ENCODE data around the gene TNFRSF21.

The TNFRSF21 gene

DNA sequence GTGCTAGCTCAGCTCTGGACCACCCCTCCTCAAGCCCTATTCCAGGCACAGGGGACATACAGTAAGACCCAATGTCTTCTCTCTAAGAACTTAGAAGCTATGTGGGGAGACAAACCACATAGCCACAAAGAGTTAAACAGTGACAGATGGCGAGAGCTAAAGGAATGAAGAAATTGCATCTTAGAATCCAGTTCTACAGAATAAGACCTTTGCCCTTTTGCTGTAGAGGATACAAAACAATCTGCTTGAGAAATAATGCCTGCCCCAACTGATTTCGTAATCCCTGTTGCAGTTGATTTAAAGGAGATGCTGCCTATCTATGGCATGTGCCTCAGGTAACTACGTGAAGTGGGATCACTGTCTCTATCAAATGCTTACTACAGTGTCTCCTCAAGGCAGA lies 31.2 kb downstream of the TNFRSF21 start:
- TF ChIP-seq GATA2 (IDR thresholded peaks at IDR 0.05; ENCODE audit: low read depth, low read length) (no peak), GATA3 (IDR thresholded peaks at IDR 0.05; ENCODE audit: low read depth, low read length) (no peak)

DNA sequence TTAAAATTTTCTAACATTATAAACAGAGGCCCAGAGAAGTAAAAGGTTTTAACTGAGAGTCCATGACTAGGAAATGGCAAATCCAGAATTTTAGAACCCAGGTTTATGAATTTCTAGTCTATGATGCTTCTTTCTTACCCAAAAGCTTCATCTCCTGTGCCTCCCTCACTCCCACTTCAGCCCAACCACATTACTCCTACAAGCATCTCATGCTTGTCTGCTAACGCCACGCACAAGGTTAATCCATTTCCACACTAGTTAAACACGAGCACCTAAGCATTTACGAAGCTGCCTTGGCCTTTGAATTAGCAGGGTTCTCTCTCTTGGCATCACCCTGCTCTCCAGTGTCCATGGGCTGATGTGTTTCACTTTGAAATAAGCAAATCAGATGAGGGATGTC lies 32.0 kb downstream of the TNFRSF21 start:
- TF ChIP-seq GATA2 (IDR thresholded peaks at IDR 0.05; ENCODE audit: low read depth, low read length) = no peak
- TF ChIP-seq GATA3 (IDR thresholded peaks at IDR 0.05; ENCODE audit: low read depth, low read length) = no peak

DNA sequence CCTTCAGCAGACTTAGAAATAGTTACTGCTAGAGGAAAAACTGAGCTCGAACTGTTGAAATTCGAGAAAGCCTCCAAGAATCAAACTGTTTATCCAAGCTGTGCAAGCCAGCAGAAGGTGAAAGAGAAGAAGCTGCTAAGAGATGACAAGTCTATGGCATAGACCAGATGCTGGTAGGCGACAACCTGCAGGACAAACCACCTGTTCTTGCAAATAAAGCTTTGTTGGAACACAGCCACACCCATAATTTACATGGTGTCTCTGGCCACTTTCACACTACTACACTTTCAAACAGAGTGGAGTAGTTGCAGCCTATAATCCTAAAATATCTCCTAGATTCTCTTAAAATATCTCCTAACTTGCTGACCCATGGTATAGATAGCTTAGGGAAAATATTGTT lies 33.3 kb downstream of the TNFRSF21 start:
- TF ChIP-seq GATA2 (IDR thresholded peaks at IDR 0.05; ENCODE audit: low read depth, low read length) = no peak
- TF ChIP-seq GATA3 (IDR thresholded peaks at IDR 0.05; ENCODE audit: low read depth, low read length) = no peak

DNA sequence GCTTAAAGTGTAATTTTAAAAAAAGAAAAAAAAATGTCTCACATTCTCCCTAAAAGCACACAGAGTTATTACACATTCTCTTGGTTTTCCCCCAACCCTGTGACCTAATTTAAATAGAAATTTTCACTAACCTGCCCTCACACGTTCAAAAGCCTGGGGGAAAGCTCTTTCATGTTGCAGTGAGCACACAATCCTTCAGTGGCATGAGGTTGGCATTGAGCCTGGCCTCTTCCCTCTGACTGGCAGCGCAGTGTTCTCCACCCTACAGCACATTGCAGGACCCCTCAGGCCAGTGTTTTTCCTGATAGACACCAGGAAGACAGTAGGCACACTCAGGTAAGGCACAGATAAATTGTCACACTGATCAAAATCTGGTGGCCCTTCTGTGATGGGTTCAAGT lies 34.1 kb downstream of the TNFRSF21 start:
- TF ChIP-seq GATA2 (IDR thresholded peaks at IDR 0.05; ENCODE audit: low read depth, low read length) (no peak), GATA3 (IDR thresholded peaks at IDR 0.05; ENCODE audit: low read depth, low read length) (no peak)

DNA sequence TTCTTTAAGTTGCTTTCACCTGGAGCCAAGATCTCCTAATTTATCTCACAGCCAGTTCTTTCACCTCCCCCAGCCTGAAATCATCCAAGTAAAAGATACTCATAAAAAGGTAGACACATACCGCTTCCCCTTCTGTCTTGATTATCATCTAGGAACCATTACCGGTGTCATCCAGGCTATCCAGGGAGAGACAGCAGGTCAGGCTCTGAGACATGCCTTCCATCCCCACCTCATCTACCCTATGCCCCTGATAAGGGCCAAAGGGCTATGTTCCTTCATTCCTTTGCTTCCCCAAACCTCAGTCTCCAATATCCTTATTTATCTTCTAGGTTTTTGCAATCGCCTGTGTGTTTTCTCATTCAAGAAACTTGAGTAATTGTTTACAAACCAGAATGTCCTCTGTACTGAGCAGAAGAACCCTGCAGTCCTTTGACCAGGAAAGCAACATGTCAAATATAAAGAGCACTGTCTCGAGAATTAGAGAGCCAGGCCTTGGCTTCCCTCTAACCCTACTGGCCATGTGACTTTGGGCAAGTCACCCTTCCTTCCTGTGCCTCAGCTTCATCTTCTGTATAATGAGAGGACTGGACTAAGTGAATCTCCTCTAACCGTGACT lies 41.0 kb downstream of the TNFRSF21 start:
- TF ChIP-seq GATA2 (IDR thresholded peaks at IDR 0.05; ENCODE audit: low read depth, low read length) (no peak), GATA3 (IDR thresholded peaks at IDR 0.05; ENCODE audit: low read depth, low read length) (no peak)

DNA sequence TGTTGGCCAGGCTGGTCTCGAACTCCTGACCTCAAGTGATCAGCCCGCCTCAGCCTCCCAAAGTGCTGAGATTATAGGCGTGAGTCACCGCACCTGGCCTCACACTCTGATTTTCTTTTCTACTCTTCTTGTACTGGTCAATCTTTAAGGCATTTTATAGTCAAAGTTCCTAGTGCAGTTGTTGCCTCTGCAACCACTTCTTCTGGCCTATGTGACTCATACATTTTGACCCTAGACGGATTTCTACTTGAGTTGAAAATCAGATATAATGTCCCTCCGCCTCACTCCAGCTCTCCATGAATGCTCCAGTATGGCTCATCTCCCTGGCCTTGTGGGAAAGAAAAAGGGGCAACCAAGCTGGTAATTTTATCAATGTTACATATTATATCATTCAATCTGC lies 42.4 kb downstream of the TNFRSF21 start:
- TF ChIP-seq GATA3 (IDR thresholded peaks at IDR 0.05; ENCODE audit: low read depth, low read length) = no peak
- no peak for TF ChIP-seq GATA2 (IDR thresholded peaks at IDR 0.05; ENCODE audit: low read depth, low read length)

DNA sequence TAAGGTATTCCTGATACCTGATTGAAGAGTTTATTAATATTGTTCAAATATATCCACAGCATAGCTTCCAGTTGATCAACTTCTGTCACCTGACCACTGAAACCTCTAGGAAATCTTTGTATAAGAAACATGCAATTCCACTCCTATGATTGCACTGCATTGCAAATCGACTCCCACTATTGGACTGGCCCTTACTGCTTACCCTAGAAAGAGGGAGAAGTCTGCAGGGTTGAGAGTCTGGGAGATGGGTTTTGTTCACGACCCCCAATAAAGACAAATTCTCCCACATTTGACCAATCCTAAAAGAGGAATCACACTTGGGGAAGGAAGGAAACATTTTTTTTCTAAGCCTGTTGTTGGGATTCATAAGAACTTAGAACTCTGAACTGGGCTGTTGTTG lies 43.7 kb downstream of the TNFRSF21 start:
- TF ChIP-seq GATA2 (IDR thresholded peaks at IDR 0.05; ENCODE audit: low read depth, low read length) (no peak), GATA3 (IDR thresholded peaks at IDR 0.05; ENCODE audit: low read depth, low read length) (no peak)

DNA sequence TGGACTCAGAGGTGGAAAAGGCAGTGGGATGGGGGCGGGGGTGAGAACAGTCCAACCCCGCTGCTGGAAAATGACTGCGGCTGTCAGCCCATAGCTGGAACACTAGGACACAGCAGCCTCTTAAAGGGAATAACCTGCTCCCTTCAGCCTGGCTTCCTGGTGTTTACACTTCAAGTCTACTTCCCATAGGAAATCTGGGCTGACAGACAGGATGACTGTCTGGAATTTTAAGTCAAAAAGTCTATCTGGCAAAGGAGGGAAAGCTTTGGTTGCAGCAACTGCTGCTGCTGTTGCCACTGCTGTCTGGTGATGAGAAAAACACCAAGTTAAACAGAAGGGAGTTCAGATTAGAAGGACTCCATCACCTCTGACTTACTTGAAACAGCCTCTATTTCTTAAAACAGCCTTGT lies 44.9 kb downstream of the TNFRSF21 start:
- TF ChIP-seq GATA2 (IDR thresholded peaks at IDR 0.05; ENCODE audit: low read depth, low read length) (no peak), GATA3 (IDR thresholded peaks at IDR 0.05; ENCODE audit: low read depth, low read length) (no peak)

DNA sequence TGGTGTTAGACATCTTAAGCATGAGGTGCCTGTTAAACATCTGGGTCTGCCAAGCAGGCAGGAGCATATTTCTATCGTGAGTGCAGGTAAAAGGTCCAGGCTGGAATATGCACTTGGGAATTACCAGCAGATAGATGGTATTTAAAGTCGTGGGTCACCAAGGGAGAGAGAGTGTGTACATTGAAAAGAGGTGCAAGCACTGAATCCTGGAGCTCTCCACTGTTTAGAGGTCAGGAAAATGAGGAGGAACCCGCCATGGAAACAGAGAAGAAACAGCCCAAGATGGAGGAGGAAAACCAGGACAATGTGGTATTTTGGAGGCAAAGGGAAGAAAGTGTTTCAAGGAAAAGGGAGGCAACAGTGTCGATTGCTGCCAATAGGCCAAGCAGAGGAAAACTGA lies 46.4 kb downstream of the TNFRSF21 start:
- TF ChIP-seq GATA2 (IDR thresholded peaks at IDR 0.05; ENCODE audit: low read depth, low read length) (no peak), GATA3 (IDR thresholded peaks at IDR 0.05; ENCODE audit: low read depth, low read length) (no peak)

DNA sequence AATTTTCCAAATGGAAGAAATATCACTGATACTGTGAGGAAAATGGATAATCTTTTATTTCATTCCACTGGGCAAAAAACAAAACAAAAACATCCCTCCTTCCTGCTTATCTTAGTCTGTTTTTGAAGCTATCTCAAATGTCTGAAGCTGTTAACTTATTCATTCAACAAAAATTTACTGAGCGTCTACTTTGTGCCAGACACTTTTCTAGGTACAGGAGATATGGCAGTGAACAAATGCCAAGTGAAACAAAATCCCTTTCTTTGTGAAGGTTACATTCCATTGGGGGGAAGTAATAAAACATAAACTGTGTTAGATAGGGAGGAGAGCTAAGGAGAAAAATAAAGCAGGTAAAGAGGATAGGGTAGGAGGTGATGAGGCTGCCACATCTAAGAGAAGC lies 47.5 kb downstream of the TNFRSF21 start:
- TF ChIP-seq GATA2 (IDR thresholded peaks at IDR 0.05; ENCODE audit: low read depth, low read length) = no peak
- TF ChIP-seq GATA3 (IDR thresholded peaks at IDR 0.05; ENCODE audit: low read depth, low read length) = no peak

DNA sequence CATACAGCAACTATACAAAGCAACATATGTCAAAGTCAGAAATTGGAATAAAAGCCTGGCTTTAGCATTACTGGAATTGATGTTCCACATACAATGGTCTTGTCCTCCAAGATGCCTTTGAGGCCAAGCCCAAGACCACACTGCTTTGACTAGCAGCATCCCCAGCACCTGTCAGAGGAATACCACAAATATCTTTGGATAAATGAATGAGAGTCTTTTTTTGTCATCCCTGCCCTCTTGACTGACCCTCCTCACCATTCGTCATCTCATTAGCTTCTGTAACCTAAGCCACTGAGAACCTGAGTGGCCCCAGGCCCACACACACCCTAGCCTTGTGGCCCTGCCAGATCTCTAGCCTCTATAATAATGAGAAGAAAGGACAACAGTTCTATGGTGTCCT lies 48.5 kb downstream of the TNFRSF21 start:
- TF ChIP-seq GATA2 (IDR thresholded peaks at IDR 0.05; ENCODE audit: low read depth, low read length) = no peak
- TF ChIP-seq GATA3 (IDR thresholded peaks at IDR 0.05; ENCODE audit: low read depth, low read length) = no peak

DNA sequence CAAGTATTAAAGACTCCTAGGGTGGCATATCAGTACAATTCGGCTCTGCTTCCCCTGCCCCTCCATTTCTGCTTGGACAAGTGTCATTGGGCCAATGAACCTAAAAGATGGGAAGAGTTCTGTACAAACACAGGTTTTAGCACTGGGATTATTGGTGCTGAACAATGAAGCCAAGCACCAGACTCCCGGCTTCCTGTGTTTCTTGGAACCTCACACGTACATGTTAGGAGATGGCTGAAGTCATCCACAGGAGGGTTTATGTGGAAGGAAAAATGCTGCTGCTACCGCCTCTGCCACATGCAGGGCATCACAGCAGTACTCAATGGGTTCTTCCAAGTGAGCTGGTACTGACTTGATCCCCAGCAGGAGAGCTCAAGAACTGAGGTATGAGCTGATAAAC lies 49.7 kb downstream of the TNFRSF21 start:
- TF ChIP-seq GATA3 (IDR thresholded peaks at IDR 0.05; ENCODE audit: low read depth, low read length) (no peak), GATA2 (IDR thresholded peaks at IDR 0.05; ENCODE audit: low read depth, low read length) (no peak)

DNA sequence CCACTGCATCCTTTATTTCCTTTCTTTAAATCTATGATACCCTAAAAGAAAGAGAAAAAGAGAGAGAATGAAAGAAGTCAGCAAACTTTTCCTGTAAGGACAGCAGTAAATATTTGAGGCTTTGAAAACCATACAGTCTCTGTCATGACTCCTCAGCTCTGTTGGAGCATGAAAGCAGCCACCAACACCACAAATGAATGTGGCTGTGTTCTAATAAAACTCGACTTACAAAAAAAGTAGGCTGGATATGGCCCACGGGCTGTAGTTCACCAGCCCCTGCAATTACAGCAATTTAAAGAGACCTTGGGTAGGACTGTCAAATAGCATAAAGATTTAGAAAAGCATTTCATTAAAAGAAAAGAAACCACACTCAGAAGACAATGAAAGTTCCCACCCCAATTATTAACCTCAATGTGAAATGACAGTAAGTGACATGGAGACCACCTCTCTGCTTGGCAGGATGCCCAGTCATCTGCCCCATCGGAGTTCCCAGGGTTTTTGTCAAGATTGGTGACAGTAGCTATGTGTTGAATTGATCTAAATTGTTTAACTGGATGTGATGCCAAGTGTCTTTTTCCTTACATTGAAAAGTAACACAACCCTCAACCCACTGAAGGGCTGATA lies 50.9 kb downstream of the TNFRSF21 start:
- TF ChIP-seq GATA2 (IDR thresholded peaks at IDR 0.05; ENCODE audit: low read depth, low read length) (no peak), GATA3 (IDR thresholded peaks at IDR 0.05; ENCODE audit: low read depth, low read length) (no peak)

DNA sequence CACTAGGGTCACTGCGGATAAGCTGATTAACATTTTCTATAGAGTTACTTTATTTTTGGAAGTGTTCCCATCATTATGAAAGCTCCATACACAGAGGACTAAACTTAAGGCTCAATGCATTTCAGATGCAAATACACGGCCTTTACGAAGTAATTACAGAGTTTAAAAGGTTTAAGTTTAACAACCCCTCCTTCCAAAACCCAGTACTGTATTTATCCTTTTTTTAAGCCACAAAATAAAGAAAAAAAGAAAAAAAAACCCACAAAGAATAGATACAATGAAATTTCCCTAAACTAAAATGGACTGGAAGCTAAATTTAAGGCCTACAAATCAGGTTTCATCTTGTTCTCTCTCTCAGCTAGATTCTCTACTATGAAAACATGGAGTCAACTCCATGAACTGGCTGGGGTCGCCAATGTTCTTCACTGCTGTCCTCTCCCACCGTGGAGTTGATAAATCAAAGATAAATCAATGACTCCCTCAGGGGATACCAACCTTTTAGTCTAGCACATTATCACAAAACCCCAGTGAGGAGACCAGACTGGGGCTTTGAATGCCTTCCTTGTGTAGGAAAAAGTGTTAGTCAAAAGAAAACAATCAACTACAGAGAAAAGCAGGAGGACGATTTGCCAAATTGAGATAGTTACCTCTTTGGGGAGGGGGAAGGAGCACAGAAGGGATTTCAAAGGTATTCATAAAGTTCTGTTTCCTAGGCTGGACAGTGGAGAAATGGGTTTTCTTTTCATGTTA lies 52.5 kb downstream of the TNFRSF21 start:
- TF ChIP-seq GATA3 (IDR thresholded peaks at IDR 0.05; ENCODE audit: low read depth, low read length) (no peak), GATA2 (IDR thresholded peaks at IDR 0.05; ENCODE audit: low read depth, low read length) (no peak)

DNA sequence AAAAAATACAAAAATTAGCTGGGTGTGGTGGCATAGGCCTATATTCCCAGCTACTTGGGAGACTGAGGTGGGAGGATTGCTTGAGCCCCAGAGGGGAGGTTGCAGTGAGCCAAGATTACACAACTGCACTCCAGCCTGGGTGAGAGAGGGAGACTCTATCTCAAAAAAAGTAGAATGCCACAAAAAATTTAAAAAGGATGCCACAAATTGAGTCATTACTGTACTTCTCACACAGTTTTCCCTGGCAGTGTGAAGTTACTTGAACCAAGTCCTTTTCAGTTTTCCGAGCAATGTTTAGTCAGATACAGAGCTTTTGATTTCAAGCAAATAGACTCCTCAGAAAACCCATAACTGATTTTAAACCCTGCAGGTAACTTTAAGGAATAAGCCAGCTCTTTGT lies 53.3 kb downstream of the TNFRSF21 start:
- TF ChIP-seq GATA2 (IDR thresholded peaks at IDR 0.05; ENCODE audit: low read depth, low read length) = no peak
- no peak for TF ChIP-seq GATA3 (IDR thresholded peaks at IDR 0.05; ENCODE audit: low read depth, low read length)

Data from SH-SY5Y (cell line).